ENCODE data around the gene GPBP1.
"Not testable (repeated sequence)": the region's sequence is repeated elsewhere in the genome, so short reads cannot be mapped to it uniquely, and the experiment has no call there.

Gene GPBP1

DNA sequence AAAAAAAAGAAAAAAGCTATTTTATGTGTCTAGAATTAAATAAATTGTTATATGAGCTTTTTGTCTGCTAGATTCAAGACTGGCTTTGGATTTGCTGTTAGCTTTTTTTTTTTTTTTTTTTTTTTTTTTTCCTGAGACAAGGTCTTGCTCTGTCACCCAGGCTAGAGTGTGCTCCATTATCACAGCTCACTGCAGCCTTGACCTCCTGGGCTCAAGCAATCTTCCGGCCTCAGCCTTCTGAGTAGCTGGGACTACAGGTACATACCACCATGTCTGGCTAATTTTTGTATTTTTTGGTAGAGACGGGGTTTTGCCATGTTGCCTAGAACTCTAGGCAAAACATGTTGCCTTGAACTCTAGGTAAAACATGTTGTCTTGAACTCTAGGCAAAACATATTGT lies 16.7 kb downstream of the GPBP1 start:
- DNase-seq (ENCODE audit: insufficient read length, low spot score), result no peak
- no peak for TF ChIP-seq POLR2A (IDR thresholded peaks at IDR 0.05; ENCODE audit: low read depth, low read length)
- no peak for TF ChIP-seq SPI1 (IDR thresholded peaks at IDR 0.05; ENCODE audit: low read depth, low read length)
- no peak for TF ChIP-seq POLR2AphosphoS5 (IDR thresholded peaks at IDR 0.05; ENCODE audit: low read depth, low read length)
- no peak for TF ChIP-seq POU2F2 (IDR thresholded peaks at IDR 0.05; ENCODE audit: low read depth, low read length)
- no peak for TF ChIP-seq PAX5 (IDR thresholded peaks at IDR 0.05; ENCODE audit: insufficient read depth, low read length, severe bottlenecking)
- TF ChIP-seq TAF1 (IDR thresholded peaks at IDR 0.05; ENCODE audit: low read depth, low read length), result no peak
- no peak for FAIRE-seq

DNA sequence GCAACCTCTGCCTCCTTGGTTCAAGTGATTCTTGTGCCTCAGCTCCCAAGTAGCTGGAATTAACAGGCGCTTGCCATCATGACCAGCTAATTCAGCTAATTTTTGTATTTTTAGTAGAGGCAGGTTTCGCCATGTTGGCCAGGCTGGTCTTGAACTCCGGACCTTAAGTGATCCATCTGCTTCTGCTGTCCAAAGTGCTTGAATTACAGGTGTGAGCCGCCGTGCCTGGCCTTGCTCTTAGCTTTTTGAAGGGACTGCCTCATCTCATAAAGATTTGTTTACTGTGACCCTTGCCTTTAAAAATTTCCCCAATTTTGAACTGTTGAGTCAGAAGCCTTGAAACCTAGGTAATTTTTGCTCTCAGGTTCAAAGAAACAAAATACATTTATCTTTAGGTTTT lies 17.3 kb downstream of the GPBP1 start:
- DNase-seq (ENCODE audit: insufficient read length, low spot score) (no peak), FAIRE-seq (no peak)
- no peak for TF ChIP-seq POLR2A (IDR thresholded peaks at IDR 0.05; ENCODE audit: low read depth, low read length)

DNA sequence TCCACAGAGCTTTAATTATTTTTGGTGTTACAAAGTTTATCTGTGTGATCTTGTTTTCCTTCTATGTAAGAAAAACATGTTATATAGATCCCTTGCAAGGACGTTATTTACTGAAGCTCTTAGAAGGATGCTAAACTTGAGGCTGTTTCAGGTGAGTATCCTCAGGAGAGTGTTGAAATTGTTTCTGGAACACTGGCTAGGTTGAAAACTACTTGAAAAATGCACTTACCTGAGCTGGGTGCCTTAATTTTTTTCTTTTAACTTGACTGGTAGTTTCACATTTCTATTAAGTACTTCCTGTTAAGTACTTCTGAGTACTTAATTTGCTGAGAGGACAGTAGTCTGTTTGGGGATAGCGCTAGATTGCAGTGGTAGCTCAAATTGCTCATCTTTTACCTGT lies 18.1 kb downstream of the GPBP1 start:
- no peak for DNase-seq (ENCODE audit: insufficient read length, low spot score)
- FAIRE-seq, result no peak
- no peak for TF ChIP-seq TAF1 (IDR thresholded peaks at IDR 0.05; ENCODE audit: low read depth, low read length)
- TF ChIP-seq SPI1 (IDR thresholded peaks at IDR 0.05; ENCODE audit: low read depth, low read length), result no peak
- TF ChIP-seq PAX5 (IDR thresholded peaks at IDR 0.05; ENCODE audit: insufficient read depth, low read length, severe bottlenecking), result no peak
- no peak for TF ChIP-seq POU2F2 (IDR thresholded peaks at IDR 0.05; ENCODE audit: low read depth, low read length)
- no peak for TF ChIP-seq POLR2AphosphoS5 (IDR thresholded peaks at IDR 0.05; ENCODE audit: low read depth, low read length)
- TF ChIP-seq POLR2A (IDR thresholded peaks at IDR 0.05; ENCODE audit: low read depth, low read length), result no peak

- DNase-seq (ENCODE audit: insufficient read length, low spot score); FAIRE-seq: not testable (repeated sequence)
These were observed 19.0 kb downstream of the GPBP1 start for GRCh38 chr5:57192832-57193231.

DNA sequence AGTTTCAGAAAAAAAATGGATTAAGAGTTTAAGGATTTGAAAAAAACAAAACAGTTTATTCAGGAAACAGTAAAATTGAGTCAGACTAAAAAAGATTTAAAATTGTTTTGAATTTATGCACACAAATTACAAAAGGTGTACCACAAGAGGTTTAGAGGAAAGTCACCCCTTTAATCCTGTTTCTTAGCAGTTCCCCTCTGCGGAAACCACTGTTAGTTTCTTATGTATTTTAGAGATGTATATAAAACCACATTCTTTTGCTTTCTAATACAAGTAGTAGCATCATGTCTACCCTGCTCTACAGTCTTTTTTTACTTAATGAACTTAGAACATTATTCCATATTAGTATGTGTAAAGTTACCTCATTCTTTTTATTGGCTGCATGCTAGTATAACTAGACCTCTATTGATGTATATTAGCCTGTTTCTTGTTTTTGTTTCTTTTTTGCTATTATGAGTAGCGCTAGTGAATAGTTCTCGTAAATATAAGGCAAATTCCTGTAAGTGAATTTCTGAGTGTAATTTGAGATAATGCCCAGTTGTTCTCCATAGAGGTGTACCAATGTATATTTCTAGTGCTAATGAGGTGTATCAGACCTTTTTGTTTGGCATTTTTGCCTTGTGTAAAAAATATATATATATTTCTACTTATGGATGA lies 20.0 kb downstream of the GPBP1 start:
- TF ChIP-seq SPI1 (IDR thresholded peaks at IDR 0.05; ENCODE audit: low read depth, low read length), result peak; percentile 49; the same call in 1 of the 2 replicates
- TF ChIP-seq POU2F2 (IDR thresholded peaks at IDR 0.05; ENCODE audit: low read depth, low read length), result no peak
- TF ChIP-seq POLR2A (IDR thresholded peaks at IDR 0.05; ENCODE audit: low read depth, low read length), result no peak
- no peak for TF ChIP-seq POLR2AphosphoS5 (IDR thresholded peaks at IDR 0.05; ENCODE audit: low read depth, low read length)
- TF ChIP-seq PAX5 (IDR thresholded peaks at IDR 0.05; ENCODE audit: insufficient read depth, low read length, severe bottlenecking), result no peak
- DNase-seq (ENCODE audit: insufficient read length, low spot score) (no peak), FAIRE-seq (no peak)

GRCh38 chr5:57194653-57195052 lies 20.8 kb downstream of the GPBP1 start:
- DNase-seq (ENCODE audit: insufficient read length, low spot score) (no peak), FAIRE-seq (no peak)
- TF ChIP-seq POU2F2 (IDR thresholded peaks at IDR 0.05; ENCODE audit: low read depth, low read length), result no peak
- TF ChIP-seq POLR2A (IDR thresholded peaks at IDR 0.05; ENCODE audit: low read depth, low read length), result no peak
- no peak for TF ChIP-seq SPI1 (IDR thresholded peaks at IDR 0.05; ENCODE audit: low read depth, low read length)
- TF ChIP-seq PAX5 (IDR thresholded peaks at IDR 0.05; ENCODE audit: insufficient read depth, low read length, severe bottlenecking), result no peak
- TF ChIP-seq TAF1 (IDR thresholded peaks at IDR 0.05; ENCODE audit: low read depth, low read length), result no peak
- no peak for TF ChIP-seq POLR2AphosphoS5 (IDR thresholded peaks at IDR 0.05; ENCODE audit: low read depth, low read length)

DNA sequence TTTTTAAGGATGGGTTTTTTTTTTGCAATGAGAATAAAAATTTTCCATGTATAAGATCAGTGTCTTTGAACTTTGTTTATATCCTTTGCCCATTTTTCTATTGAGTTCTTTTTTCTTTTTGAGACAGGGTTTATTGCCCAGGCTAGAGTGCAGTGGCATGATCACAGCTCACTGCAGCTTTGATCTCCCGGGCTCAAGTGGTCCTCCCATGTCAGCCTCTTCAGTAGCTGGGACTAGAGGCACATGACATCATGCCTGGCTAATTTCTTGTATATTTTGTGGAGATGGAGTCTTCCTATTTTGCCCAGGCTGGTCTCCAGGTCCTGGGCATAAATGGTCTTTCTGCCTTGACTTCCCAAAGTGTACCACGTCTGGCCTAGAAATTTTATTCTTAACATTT lies 21.2 kb downstream of the GPBP1 start:
- DNase-seq (ENCODE audit: insufficient read length, low spot score) (no peak), FAIRE-seq (no peak)
- TF ChIP-seq POU2F2 (IDR thresholded peaks at IDR 0.05; ENCODE audit: low read depth, low read length), result no peak
- TF ChIP-seq PAX5 (IDR thresholded peaks at IDR 0.05; ENCODE audit: insufficient read depth, low read length, severe bottlenecking), result no peak
- no peak for TF ChIP-seq POLR2AphosphoS5 (IDR thresholded peaks at IDR 0.05; ENCODE audit: low read depth, low read length)
- TF ChIP-seq SPI1 (IDR thresholded peaks at IDR 0.05; ENCODE audit: low read depth, low read length), result no peak
- TF ChIP-seq TAF1 (IDR thresholded peaks at IDR 0.05; ENCODE audit: low read depth, low read length), result no peak
- TF ChIP-seq POLR2A (IDR thresholded peaks at IDR 0.05; ENCODE audit: low read depth, low read length), result no peak

GRCh38 chr5:57199866-57200265 lies 26.0 kb downstream of the GPBP1 start:
- no peak for FAIRE-seq
- no peak for DNase-seq (ENCODE audit: insufficient read length, low spot score)
- TF ChIP-seq POLR2AphosphoS5 (IDR thresholded peaks at IDR 0.05; ENCODE audit: low read depth, low read length) (no peak), TAF1 (IDR thresholded peaks at IDR 0.05; ENCODE audit: low read depth, low read length) (no peak), POU2F2 (IDR thresholded peaks at IDR 0.05; ENCODE audit: low read depth, low read length) (no peak), PAX5 (IDR thresholded peaks at IDR 0.05; ENCODE audit: insufficient read depth, low read length, severe bottlenecking) (no peak), POLR2A (IDR thresholded peaks at IDR 0.05; ENCODE audit: low read depth, low read length) (no peak), SPI1 (IDR thresholded peaks at IDR 0.05; ENCODE audit: low read depth, low read length) (no peak)

DNA sequence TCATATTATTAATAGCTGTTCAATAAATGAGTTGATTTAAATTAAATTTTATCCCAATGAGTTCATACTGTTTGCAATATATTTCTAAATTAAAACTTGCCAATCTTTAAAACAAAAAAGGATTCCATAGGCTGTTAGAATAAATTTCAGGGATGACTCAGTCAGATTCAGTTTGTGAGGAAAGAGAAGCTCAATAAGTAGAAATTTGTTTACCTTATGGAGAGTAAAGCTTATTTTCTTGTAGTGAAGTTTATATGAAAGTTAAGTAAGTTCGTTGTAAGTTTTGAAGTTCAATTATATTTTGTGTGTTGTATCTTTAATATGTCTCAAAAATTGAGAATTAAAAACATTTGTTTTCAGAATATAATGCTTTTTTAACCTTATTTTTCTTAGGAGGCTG lies 29.0 kb downstream of the GPBP1 start:
- FAIRE-seq, result no peak

GRCh38 chr5:57207007-57207653 lies 33.3 kb downstream of the GPBP1 start:
- no peak for TF ChIP-seq TAF1 (IDR thresholded peaks at IDR 0.05; ENCODE audit: low read depth, low read length)
- TF ChIP-seq SPI1 (IDR thresholded peaks at IDR 0.05; ENCODE audit: low read depth, low read length), result peak; percentile 56; the same call in 1 of the 2 replicates
- DNase-seq (ENCODE audit: insufficient read length, low spot score) (no peak), FAIRE-seq (no peak)

More for the DNA sequence above, 29.0 kb downstream of the GPBP1 start:
- no peak for DNase-seq (ENCODE audit: insufficient read length, low spot score)
- TF ChIP-seq PAX5 (IDR thresholded peaks at IDR 0.05; ENCODE audit: insufficient read depth, low read length, severe bottlenecking) (no peak), TAF1 (IDR thresholded peaks at IDR 0.05; ENCODE audit: low read depth, low read length) (no peak), POLR2A (IDR thresholded peaks at IDR 0.05; ENCODE audit: low read depth, low read length) (no peak), POU2F2 (IDR thresholded peaks at IDR 0.05; ENCODE audit: low read depth, low read length) (no peak)

All from GM12891 (cell line).